ENCODE results near the gene TRMT10A.

The TRMT10A gene

GRCh38 chr4:99540277-99540939 lies 23.4 kb downstream of the TRMT10A start:
- Histone ChIP-seq H3K27ac (ENCODE audit: low read depth, low read length) (no peak overlapping the region), H3K9me2 (replicated peaks; ENCODE audit: control insufficient read depth, low read length) (no peaks in the 10 kb centered on the region), H3F3A (ENCODE audit: control insufficient read depth, insufficient read depth) (no peaks in the 10 kb centered on the region), H3K9me3 (ENCODE audit: control insufficient read depth, insufficient read depth, low read length) (no peaks in the 10 kb centered on the region), H3K79me2 (ENCODE audit: control insufficient read depth, low read length) (no peaks in the 10 kb centered on the region), H3K27me3 (ENCODE audit: control insufficient read depth, low read length) (peaks cover 8% of the 10 kb centered on the region; the same call in 1 of the 2 replicates), H3K4me1 (ENCODE audit: control insufficient read depth, low read length) (no peaks in the 10 kb centered on the region), H4K20me1 (ENCODE audit: control insufficient read depth, insufficient read depth, low read depth, low read length) (no peaks in the 10 kb centered on the region), H3K4me2 (ENCODE audit: low read length) (no peak overlapping the region), H3K4me3 (ENCODE audit: low read length) (no peak overlapping the region), H3K36me3 (ENCODE audit: control insufficient read depth, low read length) (no peaks in the 10 kb centered on the region)
- TF ChIP-seq CTCF (IDR thresholded peaks at IDR 0.05; ENCODE audit: low read depth, low read length, poor library complexity, severe bottlenecking) (no peak), EZH2phosphoT487 (IDR thresholded peaks at IDR 0.05; ENCODE audit: borderline replicate concordance, low read length) (no peak)

GRCh38 chr4:99537674-99538073 lies 26.2 kb downstream of the TRMT10A start:
- no peaks in the 10 kb centered on the region for H3K9me2 ChIP-seq (replicated peaks; ENCODE audit: control insufficient read depth, low read length)
- no peaks in the 10 kb centered on the region for H3K79me2 ChIP-seq (ENCODE audit: control insufficient read depth, low read length)
- TF ChIP-seq CTCF (IDR thresholded peaks at IDR 0.05; ENCODE audit: low read depth, low read length, poor library complexity, severe bottlenecking): no peak
- H3K36me3 ChIP-seq (ENCODE audit: control insufficient read depth, low read length): no peaks in the 10 kb centered on the region
- H3K9me3 ChIP-seq (ENCODE audit: control insufficient read depth, insufficient read depth, low read length): no peaks in the 10 kb centered on the region
- H3K4me3 ChIP-seq (ENCODE audit: low read length): no peak overlapping the region
- H4K20me1 ChIP-seq (ENCODE audit: control insufficient read depth, insufficient read depth, low read depth, low read length): no peaks in the 10 kb centered on the region
- no peak overlapping the region for H3K27ac ChIP-seq (ENCODE audit: low read depth, low read length)
- no peaks in the 10 kb centered on the region for H3F3A ChIP-seq (ENCODE audit: control insufficient read depth, insufficient read depth)
- H3K4me2 ChIP-seq (ENCODE audit: low read length): no peak overlapping the region
- H3K27me3 ChIP-seq (ENCODE audit: control insufficient read depth, low read length): peaks cover 8% of the 10 kb centered on the region; the same call in 1 of the 2 replicates
- no peaks in the 10 kb centered on the region for H3K4me1 ChIP-seq (ENCODE audit: control insufficient read depth, low read length)

GRCh38 chr4:99536848-99537247 lies 27.0 kb downstream of the TRMT10A start:
- H3K36me3 ChIP-seq (ENCODE audit: control insufficient read depth, low read length): no peaks in the 10 kb centered on the region
- no peak overlapping the region for H3K27ac ChIP-seq (ENCODE audit: low read depth, low read length)
- H3K27me3 ChIP-seq (ENCODE audit: control insufficient read depth, low read length): peaks cover 10% of the 10 kb centered on the region; the same call in 1 of the 2 replicates
- no peak overlapping the region for H3K4me3 ChIP-seq (ENCODE audit: low read length)
- H3K9me2 ChIP-seq (replicated peaks; ENCODE audit: control insufficient read depth, low read length): no peaks in the 10 kb centered on the region
- H3F3A ChIP-seq (ENCODE audit: control insufficient read depth, insufficient read depth): no peaks in the 10 kb centered on the region
- no peaks in the 10 kb centered on the region for H4K20me1 ChIP-seq (ENCODE audit: control insufficient read depth, insufficient read depth, low read depth, low read length)
- H3K9me3 ChIP-seq (ENCODE audit: control insufficient read depth, insufficient read depth, low read length): no peaks in the 10 kb centered on the region
- H3K4me1 ChIP-seq (ENCODE audit: control insufficient read depth, low read length): no peaks in the 10 kb centered on the region
- no peak overlapping the region for H3K4me2 ChIP-seq (ENCODE audit: low read length)
- no peak for TF ChIP-seq CTCF (IDR thresholded peaks at IDR 0.05; ENCODE audit: low read depth, low read length, poor library complexity, severe bottlenecking)
- TF ChIP-seq EZH2phosphoT487 (IDR thresholded peaks at IDR 0.05; ENCODE audit: borderline replicate concordance, low read length): no peak
- no peaks in the 10 kb centered on the region for H3K79me2 ChIP-seq (ENCODE audit: control insufficient read depth, low read length)

Data from DOHH2 (cell line).